ENCODE results near the gene YEATS4.

YEATS4 gene

DNA sequence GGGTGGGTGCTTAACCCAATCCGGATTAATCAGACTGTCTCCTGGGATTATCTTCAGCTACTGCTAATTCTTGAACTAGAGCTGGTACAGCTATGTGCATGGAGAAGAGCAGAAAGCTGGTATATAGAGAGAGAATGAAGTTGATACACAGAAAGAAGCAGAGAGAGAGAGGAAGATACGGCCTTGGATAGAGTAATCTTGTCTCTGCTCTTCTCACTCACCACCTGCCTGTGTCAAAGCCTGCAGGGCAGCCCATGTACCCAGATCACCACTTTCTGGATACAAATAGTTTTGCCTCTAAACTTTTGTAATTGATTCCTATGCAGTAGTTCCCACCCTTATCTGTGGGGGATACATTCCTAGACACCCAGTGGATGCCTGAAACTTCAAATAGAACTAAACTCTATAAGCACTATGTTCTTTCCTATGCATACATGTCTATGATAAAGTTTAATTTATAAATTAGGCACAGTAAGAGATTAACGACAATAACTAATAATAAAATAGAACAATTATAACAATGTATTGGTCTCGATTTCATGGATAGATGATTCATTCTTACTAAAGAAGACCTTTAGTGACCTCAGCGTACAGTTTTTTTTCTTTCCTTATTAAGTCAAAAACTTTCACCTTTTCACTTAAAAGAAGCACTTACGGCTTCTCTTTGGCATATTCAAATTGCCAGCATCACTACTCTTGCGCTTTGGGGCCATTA is 45.5 kb downstream of the YEATS4 start:
- no peak for DNase-seq
- Histone ChIP-seq H3K27ac (ENCODE audit: insufficient read depth in 1 of 2, low read depth in 1 of 2, low read length in 2 of 2, poor library complexity in 1 of 2, severe bottlenecking in 2 of 2) (no peak overlapping the region), H3K36me3 (ENCODE audit: control insufficient read depth in 4 of 4, insufficient read depth in 4 of 4, low read length in 3 of 4) (peaks cover 0 to 2% (median under 1%) of the 10 kb centered on the region in 4 experiments), H3K4me1 (ENCODE audit: control extremely low read depth in 1 of 4, control insufficient read depth in 4 of 4, insufficient read depth in 4 of 4, low read length in 3 of 4) (no peaks in the 10 kb centered on the region), H3K4me3 (ENCODE audit: control insufficient read depth in 1 of 7, extremely low read depth in 1 of 7, insufficient read depth in 4 of 7, low read depth in 2 of 7, low read length in 6 of 7) (no peak overlapping the region), H3K9me3 (ENCODE audit: control extremely low read depth in 1 of 5, control insufficient read depth in 4 of 5, insufficient read depth in 2 of 5, low read depth in 1 of 5, low read length in 4 of 5) (no peaks in the 10 kb centered on the region), H3K27me3 (replicated peaks in 2 of 5; ENCODE audit: control insufficient read depth in 4 of 5, insufficient read depth in 5 of 5, low read length in 4 of 5) (no peaks in the 10 kb centered on the region)
- CTCF ChIA-PET = interaction anchor here (0.6 to 1.1 kb wide), 2 partner anchors 175 to 480 kb away, joined by 3 read pairs; no protein-coding TSS in a partner anchor
- POLR2A ChIA-PET = no interaction called here
- 97% methylated on average over 3 of the region's 7 CpGs for WGBS (ENCODE audit: insufficient coverage)

- Histone ChIP-seq H3K36me3 (ENCODE audit: control insufficient read depth in 4 of 4, insufficient read depth in 4 of 4, low read length in 3 of 4) (peaks cover 0 to 2% (median 1%) of the 10 kb centered on the region in 4 experiments), H3K27me3 (replicated peaks in 2 of 5; ENCODE audit: control insufficient read depth in 4 of 5, insufficient read depth in 5 of 5, low read length in 4 of 5) (no peaks in the 10 kb centered on the region), H3K9me3 (ENCODE audit: control extremely low read depth in 1 of 5, control insufficient read depth in 4 of 5, insufficient read depth in 2 of 5, low read depth in 1 of 5, low read length in 4 of 5) (no peaks in the 10 kb centered on the region), H3K4me3 (ENCODE audit: control insufficient read depth in 1 of 7, extremely low read depth in 1 of 7, insufficient read depth in 4 of 7, low read depth in 2 of 7, low read length in 6 of 7) (no peak overlapping the region), H3K4me1 (ENCODE audit: control extremely low read depth in 1 of 4, control insufficient read depth in 4 of 4, insufficient read depth in 4 of 4, low read length in 3 of 4) (no peaks in the 10 kb centered on the region), H3K27ac (ENCODE audit: insufficient read depth in 1 of 2, low read depth in 1 of 2, low read length in 2 of 2, poor library complexity in 1 of 2, severe bottlenecking in 2 of 2) (no peak overlapping the region)
- 100% methylated on average over 3 of the region's 4 CpGs for WGBS (ENCODE audit: insufficient coverage)
- DNase-seq = no peak
- ChIA-PET CTCF (no interaction called here), POLR2A (no interaction called here)
Measured at GRCh38 chr12:69405566-69405865, 46.0 kb downstream of the YEATS4 start.

DNA sequence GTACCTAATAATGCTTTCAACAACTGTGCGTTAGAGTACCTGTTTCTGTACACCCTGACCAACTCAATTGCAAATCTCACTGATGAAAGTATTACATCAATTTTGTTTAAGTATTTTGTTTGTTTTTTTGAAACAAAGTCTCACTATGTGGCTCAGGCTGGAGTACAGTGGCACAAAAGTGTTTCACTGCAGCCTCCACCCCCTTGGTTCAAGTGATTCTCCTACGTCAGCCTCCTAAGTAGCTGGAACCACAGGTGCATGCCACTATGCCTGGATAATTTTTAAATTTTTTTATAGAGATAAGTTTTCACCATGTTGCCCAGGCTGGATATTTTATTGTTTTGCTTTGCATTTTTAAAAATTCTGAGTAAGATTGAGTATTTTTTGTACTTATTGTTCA is 46.7 kb downstream of the YEATS4 start:
- H3K36me3 ChIP-seq (ENCODE audit: control insufficient read depth in 4 of 4, insufficient read depth in 4 of 4, low read length in 3 of 4) = peaks cover 0 to 3% (median 2%) of the 10 kb centered on the region in 4 experiments
- no peak for DNase-seq
- CTCF ChIA-PET = interaction anchor here (1.2 kb wide), 1 partner anchor 13 kb away, joined by 3 read pairs; no protein-coding TSS in a partner anchor
- no CpG with 5 or more reads among the region's 2 CpGs for WGBS (ENCODE audit: insufficient coverage)
- H3K4me1 ChIP-seq (ENCODE audit: control extremely low read depth in 1 of 4, control insufficient read depth in 4 of 4, insufficient read depth in 4 of 4, low read length in 3 of 4) = no peaks in the 10 kb centered on the region
- no peak overlapping the region for H3K27ac ChIP-seq (ENCODE audit: insufficient read depth in 1 of 2, low read depth in 1 of 2, low read length in 2 of 2, poor library complexity in 1 of 2, severe bottlenecking in 2 of 2)
- H3K27me3 ChIP-seq (replicated peaks in 2 of 5; ENCODE audit: control insufficient read depth in 4 of 5, insufficient read depth in 5 of 5, low read length in 4 of 5) = no peaks in the 10 kb centered on the region
- no peaks in the 10 kb centered on the region for H3K9me3 ChIP-seq (ENCODE audit: control extremely low read depth in 1 of 5, control insufficient read depth in 4 of 5, insufficient read depth in 2 of 5, low read depth in 1 of 5, low read length in 4 of 5)
- H3K4me3 ChIP-seq (ENCODE audit: control insufficient read depth in 1 of 7, extremely low read depth in 1 of 7, insufficient read depth in 4 of 7, low read depth in 2 of 7, low read length in 6 of 7) = no peak overlapping the region
- POLR2A ChIA-PET = no interaction called here

DNA sequence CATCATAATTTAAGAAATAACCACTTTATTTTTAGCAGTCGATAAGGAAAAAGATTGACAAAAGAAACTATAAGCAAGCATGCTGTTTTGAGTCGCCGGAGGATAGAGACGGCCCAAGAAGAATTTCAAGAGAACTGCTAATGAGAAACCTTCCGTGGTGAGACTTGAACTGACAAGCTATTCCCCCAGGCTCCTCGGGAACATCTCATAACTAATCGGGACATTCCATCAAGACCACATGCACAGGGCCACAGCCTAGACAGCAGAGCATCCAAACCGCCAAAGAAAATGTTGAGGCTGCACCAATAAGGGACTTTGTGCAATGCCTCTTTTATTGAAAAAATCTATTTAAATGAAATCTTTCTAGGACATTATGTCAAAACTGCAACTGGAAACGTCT is 51.0 kb downstream of the YEATS4 start:
- CTCF ChIA-PET = no interaction called here
- H3K27ac ChIP-seq (ENCODE audit: insufficient read depth in 1 of 2, low read depth in 1 of 2, low read length in 2 of 2, poor library complexity in 1 of 2, severe bottlenecking in 2 of 2) = no peak overlapping the region
- WGBS (ENCODE audit: insufficient coverage) = 94% methylated on average over 7 of the region's 9 CpGs

DNA sequence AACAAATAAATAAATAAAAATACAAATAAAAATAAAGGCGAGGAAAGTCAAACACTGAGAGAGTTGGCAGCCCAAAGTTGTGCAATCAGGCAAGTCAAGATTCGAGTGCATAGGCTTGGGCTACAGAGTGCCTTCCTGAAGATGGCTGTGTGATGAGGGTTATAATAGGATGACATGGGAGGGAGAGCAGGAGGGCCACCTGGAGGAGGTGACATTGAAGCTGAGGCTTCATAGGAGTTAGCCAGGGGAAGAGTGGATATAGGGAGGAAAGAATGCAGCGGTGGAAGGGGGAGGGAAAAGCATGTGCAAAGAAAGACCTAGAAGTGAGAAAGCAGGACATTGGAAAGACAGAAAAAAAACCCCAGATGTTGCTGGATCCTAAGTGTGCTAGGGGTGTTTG is 53.1 kb downstream of the YEATS4 start:
- Histone ChIP-seq H3K4me1 (ENCODE audit: control extremely low read depth in 1 of 4, control insufficient read depth in 4 of 4, insufficient read depth in 4 of 4, low read length in 3 of 4) (no peaks in the 10 kb centered on the region), H3K9me3 (ENCODE audit: control extremely low read depth in 1 of 5, control insufficient read depth in 4 of 5, insufficient read depth in 2 of 5, low read depth in 1 of 5, low read length in 4 of 5) (no peaks in the 10 kb centered on the region), H3K27me3 (replicated peaks in 2 of 5; ENCODE audit: control insufficient read depth in 4 of 5, insufficient read depth in 5 of 5, low read length in 4 of 5) (no peaks in the 10 kb centered on the region), H3K27ac (ENCODE audit: insufficient read depth in 1 of 2, low read depth in 1 of 2, low read length in 2 of 2, poor library complexity in 1 of 2, severe bottlenecking in 2 of 2) (no peak overlapping the region), H3K4me3 (ENCODE audit: control insufficient read depth in 1 of 7, extremely low read depth in 1 of 7, insufficient read depth in 4 of 7, low read depth in 2 of 7, low read length in 6 of 7) (no peak overlapping the region), H3K36me3 (ENCODE audit: control insufficient read depth in 4 of 4, insufficient read depth in 4 of 4, low read length in 3 of 4) (peaks cover 0 to 3% (median under 1%) of the 10 kb centered on the region in 4 experiments)
- ChIA-PET CTCF (interaction anchor here (0.7 to 1.1 kb wide), 2 partner anchors 31 to 158 kb away, joined by 3 to 5 read pairs; no protein-coding TSS in a partner anchor), POLR2A (no interaction called here)
- 100% methylated on average over 2 of the region's 3 CpGs for WGBS (ENCODE audit: insufficient coverage)
- no peak for DNase-seq

More for the DNA sequence above, 51.0 kb downstream of the YEATS4 start:
- Histone ChIP-seq H3K4me1 (ENCODE audit: control extremely low read depth in 1 of 4, control insufficient read depth in 4 of 4, insufficient read depth in 4 of 4, low read length in 3 of 4) (no peaks in the 10 kb centered on the region), H3K4me3 (ENCODE audit: control insufficient read depth in 1 of 7, extremely low read depth in 1 of 7, insufficient read depth in 4 of 7, low read depth in 2 of 7, low read length in 6 of 7) (no peak overlapping the region), H3K36me3 (ENCODE audit: control insufficient read depth in 4 of 4, insufficient read depth in 4 of 4, low read length in 3 of 4) (peaks cover 0 to 3% (median under 1%) of the 10 kb centered on the region in 4 experiments), H3K9me3 (ENCODE audit: control extremely low read depth in 1 of 5, control insufficient read depth in 4 of 5, insufficient read depth in 2 of 5, low read depth in 1 of 5, low read length in 4 of 5) (no peaks in the 10 kb centered on the region), H3K27me3 (replicated peaks in 2 of 5; ENCODE audit: control insufficient read depth in 4 of 5, insufficient read depth in 5 of 5, low read length in 4 of 5) (no peaks in the 10 kb centered on the region)
- DNase-seq = no peak
- POLR2A ChIA-PET = no interaction called here

DNA sequence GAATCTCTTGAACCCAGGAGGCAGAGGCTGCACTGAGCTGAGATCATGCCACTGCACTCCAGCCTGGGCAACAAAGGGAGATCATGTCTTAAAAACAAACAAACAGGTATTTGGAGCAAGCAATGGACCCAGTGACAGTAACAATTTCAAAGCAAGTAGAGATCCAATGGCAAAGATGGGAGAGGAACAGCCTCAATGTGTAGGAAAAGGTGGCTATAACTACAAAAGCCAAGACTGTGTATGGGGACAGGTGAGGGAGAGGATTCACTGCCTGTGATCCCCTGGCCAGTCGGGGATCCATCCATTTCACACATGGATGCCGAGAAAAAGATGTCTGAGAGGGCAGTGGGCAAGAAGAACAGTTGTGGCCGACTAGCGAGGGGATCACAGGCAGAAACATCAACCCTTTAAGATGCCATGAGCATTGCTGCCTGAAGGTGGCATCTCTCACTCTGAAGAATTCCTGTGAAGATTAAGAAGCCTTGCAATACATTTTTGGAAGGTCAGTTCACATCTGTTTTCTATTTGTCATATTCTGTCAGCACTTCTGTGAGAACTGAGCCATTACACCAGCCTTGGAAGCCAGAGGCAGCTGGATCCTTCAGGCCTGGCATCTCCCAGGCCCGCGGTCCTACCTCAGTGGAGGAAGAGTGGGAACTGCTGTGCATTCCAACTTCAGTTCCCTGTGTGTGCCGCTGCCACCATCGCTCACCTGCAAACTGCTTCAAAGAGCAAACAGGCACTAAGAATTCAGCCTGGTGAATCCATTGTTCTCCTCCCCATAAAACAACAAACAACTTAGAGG is 56.1 kb downstream of the YEATS4 start:
- DNase-seq = peak; percentile 39 to 68 (median 63)
- no peaks in the 10 kb centered on the region for H3K4me1 ChIP-seq (ENCODE audit: control extremely low read depth in 1 of 4, control insufficient read depth in 4 of 4, insufficient read depth in 4 of 4, low read length in 3 of 4)
- no peaks in the 10 kb centered on the region for H3K9me3 ChIP-seq (ENCODE audit: control extremely low read depth in 1 of 5, control insufficient read depth in 4 of 5, insufficient read depth in 2 of 5, low read depth in 1 of 5, low read length in 4 of 5)
- CTCF ChIA-PET = interaction anchor here (1.6 kb wide), 2 partner anchors 17 to 155 kb away, joined by 3 to 5 read pairs; no protein-coding TSS in a partner anchor
- 61% methylated on average over 6 of the region's 8 CpGs for WGBS (ENCODE audit: insufficient coverage)
- H3K27ac ChIP-seq (ENCODE audit: insufficient read depth in 1 of 2, low read depth in 1 of 2, low read length in 2 of 2, poor library complexity in 1 of 2, severe bottlenecking in 2 of 2) = no peak overlapping the region
- POLR2A ChIA-PET = no interaction called here
- no peak overlapping the region for H3K4me3 ChIP-seq (ENCODE audit: control insufficient read depth in 1 of 7, extremely low read depth in 1 of 7, insufficient read depth in 4 of 7, low read depth in 2 of 7, low read length in 6 of 7)
- H3K36me3 ChIP-seq (ENCODE audit: control insufficient read depth in 4 of 4, insufficient read depth in 4 of 4, low read length in 3 of 4) = peaks cover 0 to under 1% (median 0%) of the 10 kb centered on the region in 4 experiments
- no peaks in the 10 kb centered on the region for H3K27me3 ChIP-seq (replicated peaks in 2 of 5; ENCODE audit: control insufficient read depth in 4 of 5, insufficient read depth in 5 of 5, low read length in 4 of 5)

- Histone ChIP-seq H3K9me3 (ENCODE audit: control extremely low read depth in 1 of 5, control insufficient read depth in 4 of 5, insufficient read depth in 2 of 5, low read depth in 1 of 5, low read length in 4 of 5) (no peaks in the 10 kb centered on the region), H3K4me1 (ENCODE audit: control extremely low read depth in 1 of 4, control insufficient read depth in 4 of 4, insufficient read depth in 4 of 4, low read length in 3 of 4) (no peaks in the 10 kb centered on the region), H3K27ac (ENCODE audit: insufficient read depth in 1 of 2, low read depth in 1 of 2, low read length in 2 of 2, poor library complexity in 1 of 2, severe bottlenecking in 2 of 2) (no peak overlapping the region), H3K4me3 (ENCODE audit: control insufficient read depth in 1 of 7, extremely low read depth in 1 of 7, insufficient read depth in 4 of 7, low read depth in 2 of 7, low read length in 6 of 7) (no peak overlapping the region), H3K27me3 (replicated peaks in 2 of 5; ENCODE audit: control insufficient read depth in 4 of 5, insufficient read depth in 5 of 5, low read length in 4 of 5) (no peaks in the 10 kb centered on the region), H3K36me3 (ENCODE audit: control insufficient read depth in 4 of 4, insufficient read depth in 4 of 4, low read length in 3 of 4) (no peaks in the 10 kb centered on the region)
- ChIA-PET CTCF (interaction anchor here (0.8 to 1.6 kb wide), 6 partner anchors 16 to 155 kb away, joined by 3 to 5 read pairs (median 3); no protein-coding TSS in a partner anchor), POLR2A (no interaction called here)
- DNase-seq = no peak
- 100% methylated on average over 2 of the region's 5 CpGs for WGBS (ENCODE audit: insufficient coverage)
Measured at GRCh38 chr12:69417231-69417630, 57.7 kb downstream of the YEATS4 start.

All from common myeloid progenitor, CD34-positive (primary cell).